Neuron (in vitro differentiated cells): Measurements from ENCODE around the gene NETO2.
"Not testable (repeated sequence)": the region's sequence is repeated elsewhere in the genome, so short reads cannot be mapped to it uniquely, and the experiment has no call there.

Experiments
- H2AFZ ChIP-seq: one replicate; pipeline ENCODE4 v1.6.1; 2013; ENCODE audit warnings: low read depth, mild to moderate bottlenecking, inconsistent platforms, low read length, moderate library complexity
- H3K27me3 ChIP-seq: one replicate; pipeline ENCODE4 v1.6.1; 2013; ENCODE audit warnings: low read length; ENCODE audit not compliant: insufficient read depth
- H3K36me3 ChIP-seq: one replicate; pipeline ENCODE4 v1.6.1; 2013; ENCODE audit warnings: low read length; ENCODE audit not compliant: insufficient read depth
- H3K4me1 ChIP-seq: one replicate; pipeline ENCODE4 v1.6.1; 2013; ENCODE audit warnings: low read length; ENCODE audit not compliant: insufficient read depth
- H3K4me3 ChIP-seq: 2 replicates; pipeline ENCODE4 v1.5.1; 2013; ENCODE audit warnings: mild to moderate bottlenecking, low read length, moderate library complexity
- H3K9me3 ChIP-seq: one replicate; pipeline ENCODE4 v1.6.1; 2013; ENCODE audit warnings: low read length

Gene NETO2

GRCh38 chr16:47142821-47143676 is 696 bp downstream of the NETO2 start:
- peaks cover 36% of the 10 kb centered on the region for H3K4me1 ChIP-seq
- H3K4me3 ChIP-seq, result peak overlapping the region; percentile 62
- no peaks in the 10 kb centered on the region for H3K36me3 ChIP-seq
- H3K9me3 ChIP-seq, result no peaks in the 10 kb centered on the region
- H2AFZ ChIP-seq, result peak overlapping the region; percentile 58
- H3K27me3 ChIP-seq, result no peaks in the 10 kb centered on the region

GRCh38 chr16:47142486-47142820 is 1.3 kb downstream of the NETO2 start:
- Histone ChIP-seq H3K36me3 (no peaks in the 10 kb centered on the region), H3K27me3 (no peaks in the 10 kb centered on the region), H3K4me3 (peak overlapping the region; percentile 62), H3K9me3 (no peaks in the 10 kb centered on the region), H2AFZ (peak overlapping the region; percentile 1), H3K4me1 (peaks cover 40% of the 10 kb centered on the region)

GRCh38 chr16:47141773-47142485 is 1.8 kb downstream of the NETO2 start:
- H3K4me1 ChIP-seq, result peaks cover 40% of the 10 kb centered on the region

GRCh38 chr16:47140686-47141085 is 3.1 kb downstream of the NETO2 start:
- Histone ChIP-seq H3K36me3 (no peaks in the 10 kb centered on the region), H3K4me1 (peaks cover 40% of the 10 kb centered on the region), H3K4me3 (no peak overlapping the region), H3K9me3 (no peaks in the 10 kb centered on the region), H3K27me3 (no peaks in the 10 kb centered on the region), H2AFZ (no peak overlapping the region)

More at GRCh38 chr16:47141773-47142485, 1.8 kb downstream of the NETO2 start:
- H2AFZ ChIP-seq, result peak overlapping the region; percentile 1
- H3K9me3 ChIP-seq, result no peaks in the 10 kb centered on the region
- peak overlapping the region; percentile 62 for H3K4me3 ChIP-seq
- H3K36me3 ChIP-seq, result no peaks in the 10 kb centered on the region
- no peaks in the 10 kb centered on the region for H3K27me3 ChIP-seq

- no peak overlapping the region for H3K4me3 ChIP-seq
- no peak overlapping the region for H2AFZ ChIP-seq
- peaks cover 40% of the 10 kb centered on the region for H3K4me1 ChIP-seq
- H3K36me3 ChIP-seq, result no peaks in the 10 kb centered on the region
- no peaks in the 10 kb centered on the region for H3K9me3 ChIP-seq
- no peaks in the 10 kb centered on the region for H3K27me3 ChIP-seq
Observed at GRCh38 chr16:47139561-47140185, 4.1 kb downstream of the NETO2 start.

- H2AFZ ChIP-seq, H3K9me3 ChIP-seq, H3K4me3 ChIP-seq, H3K27me3 ChIP-seq, H3K36me3 ChIP-seq: not testable (repeated sequence)
- peaks cover 40% of the 10 kb centered on the region for H3K4me1 ChIP-seq
Observed at GRCh38 chr16:47137925-47138324, 5.8 kb downstream of the NETO2 start.

GRCh38 chr16:47136099-47136842 is 7.5 kb downstream of the NETO2 start:
- H3K4me1 ChIP-seq, result peaks cover 33% of the 10 kb centered on the region
- no peaks in the 10 kb centered on the region for H3K27me3 ChIP-seq
- H3K4me3 ChIP-seq, result no peak overlapping the region
- peaks cover 4% of the 10 kb centered on the region for H3K36me3 ChIP-seq
- no peak overlapping the region for H2AFZ ChIP-seq
- no peaks in the 10 kb centered on the region for H3K9me3 ChIP-seq

- Histone ChIP-seq H3K4me3 (no peak overlapping the region), H3K9me3 (no peaks in the 10 kb centered on the region), H3K36me3 (peaks cover 4% of the 10 kb centered on the region), H3K27me3 (no peaks in the 10 kb centered on the region), H3K4me1 (peaks cover 16% of the 10 kb centered on the region), H2AFZ (no peak overlapping the region)
Observed at GRCh38 chr16:47134550-47134949, 9.2 kb downstream of the NETO2 start.

GRCh38 chr16:47132308-47132707 is 11.4 kb downstream of the NETO2 start:
- Histone ChIP-seq H3K9me3 (no peaks in the 10 kb centered on the region), H3K4me1 (no peaks in the 10 kb centered on the region), H3K4me3 (no peak overlapping the region), H3K27me3 (no peaks in the 10 kb centered on the region), H3K36me3 (peaks cover 15% of the 10 kb centered on the region), H2AFZ (no peak overlapping the region)

- no peak overlapping the region for H2AFZ ChIP-seq
- no peaks in the 10 kb centered on the region for H3K27me3 ChIP-seq
- H3K9me3 ChIP-seq, result no peaks in the 10 kb centered on the region
- no peak overlapping the region for H3K4me3 ChIP-seq
- H3K36me3 ChIP-seq, result peaks cover 31% of the 10 kb centered on the region
- H3K4me1 ChIP-seq, result no peaks in the 10 kb centered on the region
Observed at GRCh38 chr16:47129755-47130435, 13.8 kb downstream of the NETO2 start.

GRCh38 chr16:47127541-47127940 is 16.2 kb downstream of the NETO2 start:
- Histone ChIP-seq H3K36me3 (peaks cover 33% of the 10 kb centered on the region), H3K4me1 (no peaks in the 10 kb centered on the region), H3K27me3 (no peaks in the 10 kb centered on the region), H2AFZ (no peak overlapping the region), H3K9me3 (no peaks in the 10 kb centered on the region), H3K4me3 (no peak overlapping the region)

GRCh38 chr16:47125757-47126156 is 18.0 kb downstream of the NETO2 start:
- Histone ChIP-seq H3K4me3 (no peak overlapping the region), H2AFZ (no peak overlapping the region), H3K27me3 (no peaks in the 10 kb centered on the region), H3K4me1 (no peaks in the 10 kb centered on the region), H3K36me3 (peaks cover 48% of the 10 kb centered on the region), H3K9me3 (peaks cover 3% of the 10 kb centered on the region)
